HepG2 (cell line): ENCODE data around the gene PEF1. TPM values are rescaled to one million over a fixed set of nuclear protein-coding genes. Genes with fewer than 3 reads are reported as not detected.

Experiments used
- ATAC-seq: fragments of 200-7000 bp; cut with Tn5 transposase; 3 replicates; pipeline ENCODE4 v1.9.1; 2020; ENCODE audit warnings: mild to moderate bottlenecking, moderate library complexity
- BruUV-seq: library from RNA; stranded (reverse); fragments of 400-500 nt; replicated peaks from 2 replicates; lab custom pipeline; 2021; lab: Mats Ljungman, UMichigan
- CTCF ChIA-PET: fragments of 300-600 bp; formaldehyde crosslinking; extraction: SDS; loops from one replicate; lab custom pipeline; 2021; ENCODE audit warnings: low total read pairs, inconsistent platforms, low intra/inter-chr PET ratio; lab: Yijun Ruan, JAX
- POLR2A ChIA-PET: fragments of 350-600 bp; sonication (Branson Sonifier 250); formaldehyde crosslinking; loops from one replicate; lab custom pipeline; 2020; ENCODE audit warnings: antibody characterized with exemption, inconsistent platforms; lab: Yijun Ruan, JAX
- DNase-seq: peaks from one replicate; pipeline ENCODE4 v3.0.0-alpha.2; 2015; ENCODE audit warnings: low spot score
- FAIRE-seq: peaks from 3 replicates; lab custom pipeline; 2011; peaks lifted over from hg19 to GRCh38; lab: Jason Lieb, UNC
- H2AFZ ChIP-seq: one replicate; pipeline ENCODE4 v1.6.1; 2011; ENCODE audit warnings: low read length, inconsistent platforms
- H3K27ac ChIP-seq: fragments of 300-600 bp; 3 replicates; pipeline ENCODE4 v1.8.0; 2011; ENCODE audit warnings: mixed run types, mild to moderate bottlenecking, mixed read lengths, low read length, inconsistent platforms; ENCODE audit not compliant: insufficient read depth; ENCODE audit errors: extremely low read length
- H3K27me3 ChIP-seq, 2 experiments: fragments of 200-600 bp in 1 of 2; 2 replicates in 1 of 2; 3 replicates in 1 of 2; pipeline versions ENCODE4 v1.6.0 to v1.8.0; 2011; ENCODE audit warnings: low read length in 2 of 2, mild to moderate bottlenecking in 2 of 2, moderate library complexity in 2 of 2, inconsistent platforms in 1 of 2; ENCODE audit not compliant: insufficient read depth in 2 of 2, control insufficient read depth in 1 of 2
- H3K36me3 ChIP-seq, 2 experiments: fragments of 200-600 bp in 1 of 2; replicated peaks in 1 of 2; 2 replicates in 1 of 2; 3 replicates in 1 of 2; pipeline versions ENCODE4 v1.5.1 to v1.8.0; 2011; ENCODE audit warnings: low read length in 2 of 2, inconsistent platforms in 1 of 2; ENCODE audit not compliant: insufficient read depth in 2 of 2, control insufficient read depth in 1 of 2
- H3K4me1 ChIP-seq: 2 replicates; pipeline ENCODE4 v1.5.1; 2012; ENCODE audit warnings: low read length, inconsistent platforms; ENCODE audit not compliant: insufficient read depth
- H3K4me2 ChIP-seq: 2 replicates; pipeline ENCODE4 v1.6.0; 2011; ENCODE audit warnings: low read depth, low read length, inconsistent platforms
- H3K4me3 ChIP-seq, 3 experiments: fragments of 200-600 bp in 1 of 3; sonication (generic), shearing (Covaris generic) in 1 of 3; replicated peaks in 1 of 3; 2 replicates each; pipeline ENCODE4 v1.5.1; 2011 to 2016; ENCODE audit warnings: low read length in 3 of 3, inconsistent platforms in 2 of 3, low read depth in 2 of 3, mild to moderate bottlenecking in 2 of 3, control low read depth in 1 of 3, mixed read lengths in 1 of 3; ENCODE audit not compliant: insufficient read depth in 1 of 3
- H3K79me2 ChIP-seq: one replicate; pipeline ENCODE4 v1.6.1; 2011; ENCODE audit warnings: low read length, inconsistent platforms; ENCODE audit not compliant: insufficient read depth
- H3K9ac ChIP-seq: 2 replicates; pipeline ENCODE4 v1.6.0; 2011; ENCODE audit warnings: mild to moderate bottlenecking, low read depth, low read length, inconsistent platforms; ENCODE audit not compliant: insufficient read depth
- H3K9me3 ChIP-seq: 2 replicates; pipeline ENCODE4 v1.5.1; 2012; ENCODE audit warnings: mild to moderate bottlenecking, low read length
- H4K20me1 ChIP-seq: 2 replicates; pipeline ENCODE4 v1.6.0; 2011; ENCODE audit warnings: inconsistent platforms, mild to moderate bottlenecking, low read length, moderate library complexity; ENCODE audit not compliant: insufficient read depth
- GABPB1 ChIP-seq: IDR thresholded peaks from 2 replicates; pipeline ENCODE4 v1.6.1; 2016; ENCODE audit warnings: mild to moderate bottlenecking, missing genetic modification reagents, moderate library complexity, missing compliant biosample characterization
- PPARG ChIP-seq: conservative IDR thresholded peaks from 2 replicates; pipeline ENCODE4 v1.6.1; 2016; ENCODE audit warnings: missing biosample characterization, missing genetic modification reagents
- RBFOX2 ChIP-seq: fragments of 200-400 bp; formaldehyde crosslinking; IDR thresholded peaks from 2 replicates; pipeline ENCODE4 v1.6.1; 2017; ENCODE audit warnings: low read depth, mild to moderate bottlenecking, low read length
- TCF7 ChIP-seq: sonication (generic); IDR thresholded peaks from 2 replicates; pipeline ENCODE4 v1.6.1; 2016; ENCODE audit warnings: antibody characterized with exemption, low read depth
- ZNF3 ChIP-seq: IDR thresholded peaks from 2 replicates; pipeline ENCODE4 v1.7.0; 2017; ENCODE audit warnings: inconsistent platforms
- WGBS: methylation state at CpG from one replicate; pipeline ENCODE4 v1.1.6; 2017; ENCODE audit warnings: low lambda C conversion rate; 5-methylcytosine and 5-hydroxymethylcytosine counted together
- in situ Hi-C: cut with HindIII; loops from 2 replicates; pipeline ENCODE4 v1.10.0; 2017; ENCODE audit warnings: low pct_unique_long_range_greater_than_20kb; ENCODE audit not compliant: extremely low pct_ligation_motif_present
- intact Hi-C: fragments of 100-400 bp; cut with micrococcal nuclease; formaldehyde crosslinking; loops from one replicate; pipeline ENCODE4 v1.10.0; 2022; ENCODE audit not compliant: unreplicated experiment
- polyA plus RNA-seq, 8 experiments: library from polyadenylated mRNA; depleted of rRNA in 3 of 8; stranded (reverse) in 7 of 8; unstranded in 1 of 8; fragments of >200 nt; fragmentation: Illumina TruSeq in 4 of 8; extraction: Trizol in 4 of 8; gene quantifications; 2 replicates each; pipeline versions ENCODE4 v1.2.1 to v1.2.3, GENCODE V29; 2011 to 2016; ENCODE audit warnings: low read depth in 4 of 8, missing spikeins in 1 of 8, mixed read lengths in 1 of 8; ENCODE audit not compliant: insufficient read depth in 1 of 8
- total RNA-seq, 5 experiments: library from RNA; depleted of rRNA; stranded (reverse); fragments of >200 nt; fragmentation: Illumina TruSeq; extraction: Trizol; gene quantifications; 2 replicates each; pipeline ENCODE4 v1.2.3, GENCODE V29; 2016; ENCODE audit warnings: low read depth in 1 of 5

Gene PEF1
- total and polyA plus RNA-seq, 2 of the 13 experiments (the other 11 are each of a cell fraction or from before 2014, with no cell fraction given), result 57.1 to 57.8 TPM

DNA sequence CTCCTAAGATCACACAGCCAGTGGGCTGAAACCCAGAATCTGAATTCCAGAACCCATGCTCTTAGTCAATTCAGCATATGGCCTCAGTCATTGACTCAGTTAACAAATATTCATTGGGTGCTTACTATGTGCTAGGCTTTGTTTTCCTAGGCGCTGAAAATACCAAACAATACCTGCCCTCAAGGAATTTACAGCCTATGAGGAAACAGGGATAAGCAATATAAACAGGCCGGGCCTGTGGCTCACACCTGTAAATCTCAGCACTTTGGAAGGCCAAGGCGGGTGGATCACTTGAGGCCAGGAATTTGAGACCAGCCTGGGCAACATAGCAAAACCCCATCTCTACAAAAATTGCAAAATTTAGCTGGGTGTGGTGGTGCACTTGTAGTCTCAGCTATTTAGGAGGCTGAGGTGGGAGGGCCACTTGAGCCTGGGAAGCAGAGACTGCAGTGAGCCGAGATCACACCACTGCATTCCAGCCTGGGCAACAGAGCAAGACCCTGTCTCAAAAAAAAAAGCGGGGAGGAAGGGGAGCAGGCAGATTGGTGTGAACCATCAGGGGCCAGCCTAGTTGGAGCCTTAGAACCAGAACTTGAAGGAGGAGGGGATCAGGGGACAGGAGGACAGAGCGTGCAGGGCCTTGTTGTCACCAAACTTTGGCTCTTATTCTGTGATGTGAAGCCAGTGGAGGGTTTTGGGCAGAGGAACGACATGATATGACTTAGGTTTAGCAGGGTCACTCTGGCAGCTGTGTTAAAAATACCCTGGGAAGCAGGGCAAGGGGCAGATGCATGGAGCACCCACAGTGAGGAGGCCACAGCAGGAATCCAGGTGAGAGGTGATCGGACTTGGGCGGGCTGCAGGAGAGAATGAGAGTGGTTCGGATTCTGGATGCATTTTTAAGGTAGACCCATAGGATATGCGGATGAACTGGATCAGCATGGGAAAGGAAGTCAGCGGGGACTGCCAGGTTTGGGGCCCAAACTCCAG, 62.6 kb downstream of the PEF1 start:
- H4K20me1 ChIP-seq, result 0 out of 2 replicates have a peak, but pooled peaks cover 2% of the 10 kb centered on the region
- BruUV-seq, result no TSS peak
- TF ChIP-seq TCF7, result no peak
- TF ChIP-seq GABPB1 (CRISPR knock-in tag), result no peak
- TF ChIP-seq ZNF3, result no peak
- peaks cover 13% of the 10 kb centered on the region for H3K79me2 ChIP-seq
- WGBS, result 86% methylated on average over 12 of the region's 12 CpGs
- in situ Hi-C loops, result no loop called here
- no peak overlapping the region for H2AFZ ChIP-seq
- no peak for FAIRE-seq
- DNase-seq, result no peak
- H3K4me3 ChIP-seq, result no peak overlapping the region
- peaks cover 68% of the 10 kb centered on the region for H3K4me1 ChIP-seq
- ChIA-PET CTCF (no interaction called here), POLR2A (no interaction called here)
- H3K9me3 ChIP-seq, result no peaks in the 10 kb centered on the region
- intact Hi-C loops, result no loop called here
- H3K9ac ChIP-seq, result no peak overlapping the region
- no peak overlapping the region for H3K4me2 ChIP-seq
- H3K27me3 ChIP-seq, result no peaks in the 10 kb centered on the region; a peak in 1 of 5 replicates
- H3K27ac ChIP-seq, result no peak overlapping the region
- no peak for ATAC-seq
- H3K36me3 ChIP-seq, result peaks cover 7 to 22% of the 10 kb centered on the region in 2 experiments; a peak in 4 of 5 replicates

DNA sequence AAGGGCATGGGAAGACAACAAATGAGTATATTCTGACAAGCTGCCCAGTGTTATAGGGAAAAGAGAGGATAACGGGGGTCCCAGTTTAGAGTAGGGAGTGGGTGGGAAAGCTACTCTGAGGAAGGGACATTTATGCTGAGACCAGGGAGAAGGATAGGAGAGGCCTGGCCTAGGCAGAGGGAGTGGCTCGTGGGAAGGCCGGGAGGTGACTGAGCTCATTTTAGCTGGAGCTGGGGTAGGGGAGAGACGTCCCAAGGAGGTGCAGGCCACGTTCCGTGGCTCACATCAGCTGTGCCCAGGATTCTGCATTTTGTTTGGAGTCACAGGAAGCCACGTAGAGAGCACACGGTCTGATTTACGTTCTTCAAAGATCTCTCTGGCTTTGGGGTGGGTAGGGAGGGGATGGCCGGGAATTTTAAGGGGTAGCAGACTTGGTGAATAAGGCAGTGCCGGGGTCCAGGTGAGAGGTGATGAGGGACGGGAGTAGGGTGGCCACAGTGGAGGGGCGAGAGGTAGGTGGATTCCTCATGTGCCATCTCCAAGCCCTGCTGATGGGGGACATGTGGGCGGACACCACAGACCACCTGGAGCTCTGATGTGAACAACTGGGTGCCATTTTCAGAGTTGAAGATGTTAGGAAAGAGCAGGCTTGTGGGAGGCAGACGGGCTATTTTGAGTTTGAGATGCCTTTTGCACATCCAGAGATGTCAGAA, 63.6 kb downstream of the PEF1 start:
- DNase-seq, result no peak
- ChIA-PET POLR2A (no interaction called here), CTCF (no interaction called here)
- no peak for FAIRE-seq
- in situ Hi-C loops (no loop called here), intact Hi-C loops (no loop called here)
- no peak for ATAC-seq
- no peaks in the 10 kb centered on the region for H3K9me3 ChIP-seq
- H2AFZ ChIP-seq, result no peak overlapping the region
- H3K27me3 ChIP-seq, result no peaks in the 10 kb centered on the region; a peak in 1 of 5 replicates
- H4K20me1 ChIP-seq, result 0 out of 2 replicates have a peak, but pooled peaks cover 2% of the 10 kb centered on the region
- H3K4me3 ChIP-seq, result no peak overlapping the region
- no peak for TF ChIP-seq PPARG (CRISPR knock-in tag)
- 0 out of 2 replicates have a peak, but pooled peaks have one; percentile 17 for TF ChIP-seq RBFOX2
- H3K36me3 ChIP-seq, result peaks cover 7 to 22% of the 10 kb centered on the region in 2 experiments; a peak in 4 of 5 replicates
- no peak overlapping the region for H3K9ac ChIP-seq
- H3K4me2 ChIP-seq, result no peak overlapping the region; the same call in 1 of the 2 replicates
- WGBS, result over 99% methylated on average over 15 of the region's 15 CpGs
- peaks cover 21% of the 10 kb centered on the region for H3K79me2 ChIP-seq
- peaks cover 74% of the 10 kb centered on the region for H3K4me1 ChIP-seq
- no TSS peak for BruUV-seq
- no peak overlapping the region for H3K27ac ChIP-seq
